Natural killer cell (primary cell): ENCODE data around the gene STBD1. TPM values are rescaled to one million over a fixed set of nuclear protein-coding genes. Genes with fewer than 3 reads are reported as not detected.
A peak's percentile ranks its signal among the peaks of the same experiment; 100 is the strongest.
"Not testable (repeated sequence)": the region's sequence is repeated elsewhere in the genome, so short reads cannot be mapped to it uniquely, and the experiment has no call there.

Experiments
- ATAC-seq, 3 donors: fragments of 150-1000 bp in 2 of 3; fragments of 200-7000 bp in 1 of 3; cut with Tn5 transposase; 1 replicate in 1 of 3; 2 replicates in 2 of 3; pipeline ENCODE4 v1.10.0; 2021; ENCODE audit warnings: mild to moderate bottlenecking in 2 of 3, moderate library complexity in 2 of 3
- DNase-seq, 2 donors: peaks; one replicate each; pipeline versions ENCODE4 v3.0.0 to v3.0.0-alpha.2; 2013 to 2021; ENCODE audit warnings: mixed read lengths in 1 of 2
- H3K27ac ChIP-seq: one replicate; pipeline ENCODE4 v1.5.1; 2013; ENCODE audit warnings: mild to moderate bottlenecking, low read length
- H3K27me3 ChIP-seq: one replicate; pipeline ENCODE4 v1.6.1; 2013; ENCODE audit warnings: low read length; ENCODE audit not compliant: control insufficient read depth, insufficient read depth
- H3K36me3 ChIP-seq: one replicate; pipeline ENCODE4 v1.6.1; 2013; ENCODE audit warnings: low read length; ENCODE audit not compliant: control insufficient read depth, insufficient read depth
- H3K4me1 ChIP-seq: one replicate; pipeline ENCODE4 v1.6.1; 2013; ENCODE audit warnings: low read length; ENCODE audit not compliant: control insufficient read depth, insufficient read depth
- H3K4me3 ChIP-seq: one replicate; pipeline ENCODE4 v1.5.1; 2013; ENCODE audit warnings: low read length
- H3K9me3 ChIP-seq: one replicate; pipeline ENCODE4 v1.6.1; 2013; ENCODE audit warnings: low read length; ENCODE audit not compliant: control insufficient read depth, insufficient read depth
- H3K27ac Mint-ChIP-seq, 2 donors: one replicate each; pipeline ENCODE4 v1.8.0; 2022; ENCODE audit warnings: mild to moderate bottlenecking in 2 of 2, mixed read lengths in 2 of 2, moderate library complexity in 1 of 2
- H3K27me3 Mint-ChIP-seq, 2 donors: one replicate each; pipeline ENCODE4 v1.8.0; 2022; ENCODE audit warnings: low read depth in 2 of 2, mixed read lengths in 2 of 2
- H3K36me3 Mint-ChIP-seq: one replicate; pipeline ENCODE4 v1.8.0; 2022; ENCODE audit warnings: mixed read lengths
- H3K4me1 Mint-ChIP-seq, 2 donors: one replicate each; pipeline ENCODE4 v1.8.0; 2022; ENCODE audit warnings: mixed read lengths in 2 of 2
- H3K4me3 Mint-ChIP-seq: one replicate; pipeline ENCODE4 v1.8.0; 2022; ENCODE audit warnings: mild to moderate bottlenecking, moderate library complexity, mixed read lengths
- H3K9me3 Mint-ChIP-seq, 2 donors: one replicate each; pipeline ENCODE4 v1.8.0; 2022; ENCODE audit warnings: mixed read lengths in 2 of 2
- WGBS: methylation state at CpG from one replicate; pipeline ENCODE4 v1.1.7; 2013; ENCODE audit warnings: missing lambda C conversion rate; ENCODE audit not compliant: insufficient coverage; 5-methylcytosine and 5-hydroxymethylcytosine counted together
- intact Hi-C: fragments of 100-400 bp; cut with micrococcal nuclease; formaldehyde crosslinking; loops from one replicate; pipeline ENCODE4 v1.14.2; 2022
- total RNA-seq, 4 donors: library from RNA; stranded (reverse); fragments of 120-200 nt in 1 of 4; gene quantifications; one replicate each; pipeline versions ENCODE4 v1.2.3 to v1.2.4, GENCODE V29; 2013 to 2022
- TF ChIP-seq, protein P1 (sequence below): fragments of 200-600 bp; IDR thresholded peaks from one replicate; pipeline ENCODE4 v1.8.0; 2022; ENCODE audit warnings: antibody characterized with exemption

STBD1 gene
- total RNA-seq, 3 donors from 2014 or later (not counting 1 experiment from before 2014, with no cell fraction given), result 0.15 to 1.3 (median 0.26) TPM

DNA sequence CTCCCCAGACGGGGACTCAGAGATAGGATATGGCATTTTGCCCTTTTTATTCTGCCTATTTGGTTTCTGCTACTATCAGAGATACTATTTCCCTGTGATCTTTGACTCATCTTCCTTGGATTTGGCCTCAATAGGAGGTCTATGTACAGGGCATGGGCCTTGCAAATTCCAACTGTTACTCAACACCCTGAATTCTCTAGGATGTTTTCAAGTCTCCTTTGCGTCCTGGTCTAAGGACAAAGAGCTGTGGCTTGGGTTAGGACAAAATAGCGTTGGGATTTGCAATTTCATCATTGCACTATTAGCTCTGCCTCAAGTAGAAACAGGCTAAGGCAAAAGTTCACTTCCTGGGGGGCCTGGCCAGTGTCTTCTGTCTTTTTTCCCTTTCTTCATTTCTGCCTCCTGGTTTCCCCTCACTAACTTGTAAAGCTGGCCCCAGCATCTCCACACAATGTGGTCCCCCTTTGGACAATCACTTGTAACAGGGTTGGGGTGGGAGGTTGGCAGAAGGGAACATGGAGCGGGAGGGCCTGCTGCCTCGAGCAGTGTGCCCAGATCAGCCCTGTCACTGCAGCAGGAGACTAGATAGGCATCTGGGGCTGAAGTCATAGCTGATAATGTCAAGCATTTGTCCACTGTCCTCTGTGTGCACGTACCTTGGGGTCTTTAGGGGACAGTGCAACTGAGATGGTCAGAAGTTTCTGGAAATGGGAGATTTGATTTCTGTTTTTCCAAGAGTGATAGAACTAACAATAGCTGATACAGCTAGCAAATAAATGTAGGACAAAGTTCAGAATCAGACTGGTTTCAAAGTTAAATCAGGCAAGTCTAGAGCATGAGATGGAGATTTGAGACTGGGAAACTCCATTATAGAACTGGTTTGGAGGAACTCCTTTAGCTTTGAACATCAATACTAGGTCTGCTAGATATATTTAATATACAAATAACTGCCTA, 25.8 kb upstream of the STBD1 start:
- WGBS, result 83% methylated on average over 6 of the region's 6 CpGs
- Histone ChIP-seq H3K4me3 (no peak overlapping the region), H3K27me3 (peaks cover 10% of the 10 kb centered on the region), H3K4me1 (peaks cover 12% of the 10 kb centered on the region), H3K27ac (no peak overlapping the region), H3K9me3 (no peaks in the 10 kb centered on the region), H3K36me3 (no peaks in the 10 kb centered on the region)
- H3K4me1 Mint-ChIP-seq, result peaks cover 21 to 28% of the 10 kb centered on the region in 2 donors
- ATAC-seq (no peak), DNase-seq (no peak)
- no peak overlapping the region for H3K27ac Mint-ChIP-seq
- H3K9me3 Mint-ChIP-seq, result no peaks in the 10 kb centered on the region
- H3K36me3 Mint-ChIP-seq, result no peaks in the 10 kb centered on the region
- TF ChIP-seq, protein P1, sequence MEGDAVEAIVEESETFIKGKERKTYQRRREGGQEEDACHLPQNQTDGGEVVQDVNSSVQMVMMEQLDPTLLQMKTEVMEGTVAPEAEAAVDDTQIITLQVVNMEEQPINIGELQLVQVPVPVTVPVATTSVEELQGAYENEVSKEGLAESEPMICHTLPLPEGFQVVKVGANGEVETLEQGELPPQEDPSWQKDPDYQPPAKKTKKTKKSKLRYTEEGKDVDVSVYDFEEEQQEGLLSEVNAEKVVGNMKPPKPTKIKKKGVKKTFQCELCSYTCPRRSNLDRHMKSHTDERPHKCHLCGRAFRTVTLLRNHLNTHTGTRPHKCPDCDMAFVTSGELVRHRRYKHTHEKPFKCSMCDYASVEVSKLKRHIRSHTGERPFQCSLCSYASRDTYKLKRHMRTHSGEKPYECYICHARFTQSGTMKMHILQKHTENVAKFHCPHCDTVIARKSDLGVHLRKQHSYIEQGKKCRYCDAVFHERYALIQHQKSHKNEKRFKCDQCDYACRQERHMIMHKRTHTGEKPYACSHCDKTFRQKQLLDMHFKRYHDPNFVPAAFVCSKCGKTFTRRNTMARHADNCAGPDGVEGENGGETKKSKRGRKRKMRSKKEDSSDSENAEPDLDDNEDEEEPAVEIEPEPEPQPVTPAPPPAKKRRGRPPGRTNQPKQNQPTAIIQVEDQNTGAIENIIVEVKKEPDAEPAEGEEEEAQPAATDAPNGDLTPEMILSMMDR, result no peak
- intact Hi-C loops, result no loop called here
- H3K4me3 Mint-ChIP-seq, result no peak overlapping the region
- H3K27me3 Mint-ChIP-seq, result peaks cover 41 to 69% of the 10 kb centered on the region in 2 donors

DNA sequence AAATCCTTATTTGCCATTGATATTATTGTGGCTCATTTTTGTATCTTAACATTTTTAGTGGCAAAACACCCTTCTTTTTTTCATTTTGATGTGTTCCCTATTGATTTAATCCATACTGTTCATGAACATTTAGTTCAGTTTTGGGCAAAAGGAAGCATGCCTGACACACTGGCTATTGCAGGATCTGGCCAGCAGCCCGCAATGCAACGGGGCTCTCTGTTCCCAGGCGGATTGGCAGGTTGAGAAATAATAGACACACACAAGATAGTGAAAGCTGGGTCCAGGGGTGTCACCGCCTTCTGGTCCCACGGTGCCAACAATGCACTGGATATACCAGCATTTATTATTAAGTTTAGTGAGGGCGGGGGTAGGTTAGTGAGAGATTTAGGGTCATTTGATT, 24.9 kb upstream of the STBD1 start:
- H3K4me1 ChIP-seq, H3K9me3 Mint-ChIP-seq, ATAC-seq, DNase-seq, H3K27ac ChIP-seq, H3K27me3 ChIP-seq, H3K36me3 ChIP-seq, H3K4me3 Mint-ChIP-seq, H3K4me3 ChIP-seq, intact Hi-C loops, H3K27ac Mint-ChIP-seq, H3K36me3 Mint-ChIP-seq, H3K9me3 ChIP-seq: not testable (repeated sequence)
- Mint-ChIP-seq H3K27me3 (peaks cover 35 to 62% of the 10 kb centered on the region in 2 donors), H3K4me1 (peaks cover 13 to 19% of the 10 kb centered on the region in 2 donors)
- WGBS, result 90% methylated on average over 3 of the region's 6 CpGs

DNA sequence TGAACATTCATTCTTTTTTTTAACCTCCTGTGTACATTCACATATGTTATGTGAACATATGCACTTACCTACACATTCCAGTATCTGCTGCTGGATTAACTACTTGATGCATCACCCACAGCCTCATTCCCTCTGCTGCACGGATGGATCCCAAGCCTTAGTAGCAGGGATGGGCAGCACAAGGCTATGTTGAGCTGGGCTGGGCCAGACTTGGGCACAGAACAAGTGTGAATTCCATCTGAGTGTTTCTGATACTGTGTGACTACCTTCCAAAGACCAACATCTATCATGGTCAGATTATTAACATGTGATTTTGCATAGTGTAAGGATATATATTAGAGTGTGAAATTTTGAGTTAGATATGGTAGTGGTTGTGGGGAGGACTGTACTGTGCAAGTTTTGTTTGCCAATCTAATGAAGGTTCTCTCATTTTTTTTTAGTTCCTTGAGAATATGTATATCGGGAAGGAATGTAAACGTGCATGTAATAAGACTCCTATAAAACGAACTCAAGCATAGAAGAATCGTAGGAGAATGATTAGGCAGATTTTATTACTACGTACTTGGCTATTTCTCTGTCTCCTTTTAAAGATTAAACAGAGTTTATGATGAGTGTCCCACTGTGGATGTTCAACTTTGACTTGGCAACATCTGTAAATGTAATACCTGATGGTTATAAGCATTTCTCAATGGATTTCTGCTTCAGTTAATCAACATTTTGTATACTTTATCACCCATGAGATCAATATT, 23.4 kb upstream of the STBD1 start:
- peaks cover 6 to 7% of the 10 kb centered on the region in 2 donors for H3K4me1 Mint-ChIP-seq
- no peak overlapping the region for H3K4me3 Mint-ChIP-seq
- ATAC-seq (no peak), DNase-seq (no peak)
- no peaks in the 10 kb centered on the region for H3K36me3 ChIP-seq
- TF ChIP-seq, protein P1, result no peak
- WGBS, result 95% methylated on average over 6 of the region's 6 CpGs
- H3K4me1 ChIP-seq, result no peaks in the 10 kb centered on the region
- no peaks in the 10 kb centered on the region for H3K9me3 Mint-ChIP-seq
- H3K36me3 Mint-ChIP-seq, result no peaks in the 10 kb centered on the region
- H3K27me3 Mint-ChIP-seq, result peaks cover 33 to 48% of the 10 kb centered on the region in 2 donors
- H3K4me3 ChIP-seq, result no peak overlapping the region
- no peak overlapping the region for H3K27ac ChIP-seq
- no peak overlapping the region for H3K27ac Mint-ChIP-seq
- no peaks in the 10 kb centered on the region for H3K9me3 ChIP-seq
- intact Hi-C loops, result no loop called here
- H3K27me3 ChIP-seq, result peaks cover 3% of the 10 kb centered on the region

DNA sequence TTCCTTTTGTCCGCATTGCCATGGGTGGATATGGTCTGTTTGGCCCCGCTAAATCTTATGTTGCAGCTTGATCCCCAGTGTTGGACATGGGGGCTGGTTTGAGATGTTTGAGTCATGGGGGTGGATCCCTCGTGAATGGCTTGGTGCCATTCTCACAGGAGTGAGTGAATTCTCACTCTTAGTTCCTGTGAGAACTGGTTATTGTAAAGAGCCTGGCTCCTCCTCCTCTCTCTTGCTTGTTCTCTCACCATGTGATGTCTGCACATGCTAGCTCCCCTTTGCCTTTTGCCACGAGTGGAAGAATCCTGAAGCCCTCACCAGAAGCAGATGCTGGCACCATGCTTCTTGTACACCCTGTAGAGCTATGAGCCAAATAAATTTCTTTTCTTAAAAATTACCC, 22.6 kb upstream of the STBD1 start:
- ATAC-seq, result peak; percentile 72 to 93 (median 91)
- no peak overlapping the region for H3K27ac ChIP-seq
- H3K27me3 ChIP-seq, result no peaks in the 10 kb centered on the region
- Mint-ChIP-seq H3K27me3 (peaks cover 30 to 48% of the 10 kb centered on the region in 2 donors), H3K27ac (no peak overlapping the region), H3K36me3 (no peaks in the 10 kb centered on the region), H3K9me3 (no peaks in the 10 kb centered on the region), H3K4me1 (peaks cover 6 to 7% of the 10 kb centered on the region in 2 donors), H3K4me3 (no peak overlapping the region)
- H3K36me3 ChIP-seq, result no peaks in the 10 kb centered on the region
- 77% methylated on average over 4 of the region's 4 CpGs for WGBS
- no peak overlapping the region for H3K4me3 ChIP-seq
- H3K4me1 ChIP-seq, result no peaks in the 10 kb centered on the region
- TF ChIP-seq, protein P1, result no peak
- intact Hi-C loops, result no loop called here
- H3K9me3 ChIP-seq, result no peaks in the 10 kb centered on the region
- DNase-seq, result no peak

DNA sequence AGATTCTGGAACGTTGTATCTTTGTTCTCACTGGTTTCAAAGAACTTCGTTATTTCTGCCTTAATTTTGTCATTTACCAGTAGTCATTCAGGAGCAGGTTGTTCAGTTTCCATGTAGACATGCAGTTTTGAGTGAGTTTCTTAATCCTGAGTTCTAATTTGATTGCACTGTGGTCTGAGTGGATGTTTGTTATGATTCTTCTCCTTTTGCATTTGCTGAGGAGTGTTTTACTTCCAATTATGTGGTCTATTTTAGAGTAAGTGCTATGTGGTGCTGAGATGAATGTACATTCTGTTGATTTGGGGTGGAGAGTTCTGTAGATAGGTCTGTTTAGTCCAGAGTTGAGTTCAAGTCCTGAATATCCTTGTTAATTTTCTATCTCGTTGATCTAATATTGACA, 18.7 kb upstream of the STBD1 start:
- H3K4me3 Mint-ChIP-seq, H3K27ac Mint-ChIP-seq: not testable (repeated sequence)

More for the DNA sequence above, 18.7 kb upstream of the STBD1 start:
- H3K36me3 ChIP-seq, H3K36me3 Mint-ChIP-seq, H3K9me3 ChIP-seq, H3K27me3 ChIP-seq, ATAC-seq, H3K4me1 Mint-ChIP-seq, H3K4me3 ChIP-seq, H3K27ac ChIP-seq, intact Hi-C loops, H3K9me3 Mint-ChIP-seq, H3K4me1 ChIP-seq, DNase-seq: not testable (repeated sequence)
- H3K27me3 Mint-ChIP-seq, result peaks cover 23 to 34% of the 10 kb centered on the region in 2 donors
- 60% methylated on average over 3 of the region's 3 CpGs for WGBS
